Measurements from ENCODE around the gene LIX1. TPM values are rescaled to one million over a fixed set of nuclear protein-coding genes. Genes with fewer than 3 reads are reported as not detected.

LIX1 gene
- total and polyA plus RNA-seq, 2 donors (not counting 1 experiment from before 2014, with no cell fraction given), result not detected

GRCh38 chr5:97101189-97101910, 41.1 kb downstream of the LIX1 start:
- Histone ChIP-seq H3K9me3 (ENCODE audit: control insufficient read depth, insufficient read depth, low read depth, low read length) (no peaks in the 10 kb centered on the region), H2AFZ (ENCODE audit: low read length) (no peak overlapping the region), H3K4me2 (ENCODE audit: extremely low read depth, insufficient read depth, low read length) (no peak overlapping the region)

GRCh38 chr5:97100476-97100875, 41.9 kb downstream of the LIX1 start:
- no peak overlapping the region for H3K4me3 ChIP-seq (replicated peaks in 1 of 4; ENCODE audit: control extremely low read depth in 1 of 4, insufficient read depth in 1 of 4, low read depth in 3 of 4, low read length in 4 of 4)
- H4K20me1 ChIP-seq (ENCODE audit: control insufficient read depth, extremely low read depth, insufficient read depth, low read length), result no peaks in the 10 kb centered on the region
- no peak overlapping the region for H3K9ac ChIP-seq (ENCODE audit: insufficient read depth, low read length)
- no peak overlapping the region for H3K4me2 ChIP-seq (ENCODE audit: extremely low read depth, insufficient read depth, low read length)
- H2AFZ ChIP-seq (ENCODE audit: low read length), result no peak overlapping the region
- no peaks in the 10 kb centered on the region for H3K36me3 ChIP-seq (ENCODE audit: control insufficient read depth, insufficient read depth, low read length)
- H3K4me1 ChIP-seq (ENCODE audit: control insufficient read depth, extremely low read depth, insufficient read depth, low read length), result no peaks in the 10 kb centered on the region
- H3K27ac ChIP-seq (ENCODE audit: insufficient read depth, low read length), result no peak overlapping the region
- H3K79me2 ChIP-seq (ENCODE audit: control insufficient read depth, insufficient read depth, low read length), result no peaks in the 10 kb centered on the region
- no peaks in the 10 kb centered on the region for H3K9me3 ChIP-seq (ENCODE audit: control insufficient read depth, insufficient read depth, low read depth, low read length)
- TF ChIP-seq EZH2 (IDR thresholded peaks at IDR 0.05; ENCODE audit: low read length, missing control alignments), result no peak
- TF ChIP-seq, protein P1, sequence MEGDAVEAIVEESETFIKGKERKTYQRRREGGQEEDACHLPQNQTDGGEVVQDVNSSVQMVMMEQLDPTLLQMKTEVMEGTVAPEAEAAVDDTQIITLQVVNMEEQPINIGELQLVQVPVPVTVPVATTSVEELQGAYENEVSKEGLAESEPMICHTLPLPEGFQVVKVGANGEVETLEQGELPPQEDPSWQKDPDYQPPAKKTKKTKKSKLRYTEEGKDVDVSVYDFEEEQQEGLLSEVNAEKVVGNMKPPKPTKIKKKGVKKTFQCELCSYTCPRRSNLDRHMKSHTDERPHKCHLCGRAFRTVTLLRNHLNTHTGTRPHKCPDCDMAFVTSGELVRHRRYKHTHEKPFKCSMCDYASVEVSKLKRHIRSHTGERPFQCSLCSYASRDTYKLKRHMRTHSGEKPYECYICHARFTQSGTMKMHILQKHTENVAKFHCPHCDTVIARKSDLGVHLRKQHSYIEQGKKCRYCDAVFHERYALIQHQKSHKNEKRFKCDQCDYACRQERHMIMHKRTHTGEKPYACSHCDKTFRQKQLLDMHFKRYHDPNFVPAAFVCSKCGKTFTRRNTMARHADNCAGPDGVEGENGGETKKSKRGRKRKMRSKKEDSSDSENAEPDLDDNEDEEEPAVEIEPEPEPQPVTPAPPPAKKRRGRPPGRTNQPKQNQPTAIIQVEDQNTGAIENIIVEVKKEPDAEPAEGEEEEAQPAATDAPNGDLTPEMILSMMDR (conservative IDR thresholded peaks at IDR 0.05 in 1 of 2, IDR thresholded peaks at IDR 0.05 in 1 of 2; ENCODE audit: low read depth in 1 of 2, low read length in 2 of 2), result no peak
- peak; percentile 11 to 35 for DNase-seq (ENCODE audit: low read depth in 2 of 2)
- H3K27me3 ChIP-seq (ENCODE audit: control insufficient read depth, insufficient read depth, low read length), result peaks cover 2% of the 10 kb centered on the region

More at GRCh38 chr5:97101189-97101910, 41.1 kb downstream of the LIX1 start:
- Histone ChIP-seq H4K20me1 (ENCODE audit: control insufficient read depth, extremely low read depth, insufficient read depth, low read length) (no peaks in the 10 kb centered on the region), H3K36me3 (ENCODE audit: control insufficient read depth, insufficient read depth, low read length) (no peaks in the 10 kb centered on the region), H3K4me1 (ENCODE audit: control insufficient read depth, extremely low read depth, insufficient read depth, low read length) (no peaks in the 10 kb centered on the region), H3K79me2 (ENCODE audit: control insufficient read depth, insufficient read depth, low read length) (no peaks in the 10 kb centered on the region), H3K27me3 (ENCODE audit: control insufficient read depth, insufficient read depth, low read length) (peaks cover 2% of the 10 kb centered on the region), H3K9ac (ENCODE audit: insufficient read depth, low read length) (no peak overlapping the region), H3K4me3 (replicated peaks in 1 of 4; ENCODE audit: control extremely low read depth in 1 of 4, insufficient read depth in 1 of 4, low read depth in 3 of 4, low read length in 4 of 4) (no peak overlapping the region), H3K27ac (ENCODE audit: insufficient read depth, low read length) (no peak overlapping the region)
- TF ChIP-seq EZH2 (IDR thresholded peaks at IDR 0.05; ENCODE audit: low read length, missing control alignments), result no peak
- TF ChIP-seq, protein P1 (conservative IDR thresholded peaks at IDR 0.05 in 1 of 2, IDR thresholded peaks at IDR 0.05 in 1 of 2; ENCODE audit: low read depth in 1 of 2, low read length in 2 of 2), result no peak
- DNase-seq (ENCODE audit: low read depth in 2 of 2), result peak; percentile 16 to 40

DNA sequence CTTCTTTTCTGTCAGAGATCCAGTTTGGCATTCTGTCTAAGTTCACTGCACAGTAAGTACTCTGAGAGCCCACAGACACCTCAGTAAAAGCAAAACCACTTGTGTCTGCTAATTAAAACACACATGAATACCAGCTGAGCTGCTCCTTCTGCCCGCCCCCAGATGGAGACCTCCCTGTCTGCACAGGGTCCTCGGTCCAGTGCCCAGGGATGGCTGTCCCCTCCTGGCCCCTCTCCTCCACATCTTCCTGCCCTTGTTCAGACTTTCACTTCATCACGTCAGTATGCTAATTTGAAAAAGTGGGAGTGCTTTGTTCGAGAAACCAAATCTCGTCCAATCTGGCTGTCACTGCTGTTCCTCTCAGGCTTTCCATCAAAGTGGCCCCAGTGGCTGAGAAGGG, 43.5 kb downstream of the LIX1 start:
- peak in 1 of 2 donors; percentile 6 for DNase-seq (ENCODE audit: low read depth in 2 of 2)
- no peaks in the 10 kb centered on the region for H3K9me3 ChIP-seq (ENCODE audit: control insufficient read depth, insufficient read depth, low read depth, low read length)

More for the DNA sequence above, 43.5 kb downstream of the LIX1 start:
- H3K36me3 ChIP-seq (ENCODE audit: control insufficient read depth, insufficient read depth, low read length), result no peaks in the 10 kb centered on the region
- no peak overlapping the region for H3K27ac ChIP-seq (ENCODE audit: insufficient read depth, low read length)
- H4K20me1 ChIP-seq (ENCODE audit: control insufficient read depth, extremely low read depth, insufficient read depth, low read length), result no peaks in the 10 kb centered on the region
- no peak for TF ChIP-seq EZH2 (IDR thresholded peaks at IDR 0.05; ENCODE audit: low read length, missing control alignments)
- TF ChIP-seq, protein P1 (conservative IDR thresholded peaks at IDR 0.05 in 1 of 2, IDR thresholded peaks at IDR 0.05 in 1 of 2; ENCODE audit: low read depth in 1 of 2, low read length in 2 of 2), result no peak
- H3K27me3 ChIP-seq (ENCODE audit: control insufficient read depth, insufficient read depth, low read length), result no peaks in the 10 kb centered on the region
- no peak overlapping the region for H3K4me3 ChIP-seq (replicated peaks in 1 of 4; ENCODE audit: control extremely low read depth in 1 of 4, insufficient read depth in 1 of 4, low read depth in 3 of 4, low read length in 4 of 4)
- no peak overlapping the region for H3K9ac ChIP-seq (ENCODE audit: insufficient read depth, low read length)
- no peak overlapping the region for H3K4me2 ChIP-seq (ENCODE audit: extremely low read depth, insufficient read depth, low read length)
- H3K79me2 ChIP-seq (ENCODE audit: control insufficient read depth, insufficient read depth, low read length), result no peaks in the 10 kb centered on the region
- H2AFZ ChIP-seq (ENCODE audit: low read length), result no peak overlapping the region
- no peaks in the 10 kb centered on the region for H3K4me1 ChIP-seq (ENCODE audit: control insufficient read depth, extremely low read depth, insufficient read depth, low read length)
